Renal cortical epithelial cell (primary cell): ENCODE results near the gene TIMM22. TPM values are rescaled to one million over a fixed set of nuclear protein-coding genes. Genes with fewer than 3 reads are reported as not detected.

ENCODE experiments used
- total RNA-seq: library from RNA; depleted of rRNA; stranded (reverse); fragments of >200 nt; gene quantifications from 2 replicates; pipeline ENCODE4 v1.2.3, GENCODE V29; 2014

TIMM22 gene
- total RNA-seq, 1 donor from 2014 or later, result 18.0 TPM

Other genes starting within 250 kb of the TIMM22 start
- gene GEMIN4, start 244.9 kb upstream of the TIMM22 start, total RNA-seq, result 8.7 and 15.2 TPM in 2 replicates
- 107 and 133 TPM in 2 replicates for gene GLOD4, start 214.8 kb upstream of the TIMM22 start, total RNA-seq
- 17.2 and 18.8 TPM in 2 replicates for gene MRM3, start 214.8 kb upstream of the TIMM22 start, total RNA-seq
- 25.5 and 57.7 TPM in 2 replicates for gene NXN, start 17.4 kb upstream of the TIMM22 start, total RNA-seq
- 69.1 and 116 TPM in 2 replicates for gene ABR, start 182.9 kb downstream of the TIMM22 start, total RNA-seq